Stimulated activated CD4-positive, alpha-beta T cell treated with anti-CD3 and anti-CD28 coated beads, Interleukin-2, amount 100 ng/mL, for 4 hours (primary cell): ENCODE data around the gene UCK2.
"Not testable (repeated sequence)": the region's sequence is repeated elsewhere in the genome, so short reads cannot be mapped to it uniquely, and the experiment has no call there.

Experiments used
- DNase-seq: peaks from one replicate; pipeline ENCODE4 v3.0.0-alpha.2; 2020; ENCODE audit warnings: low read depth

The UCK2 gene

GRCh38 chr1:165827268-165828102 lies at the start of gene UCK2:
UCK2 (plus strand) TSS chr1:165827614; CDS start chr1:165827834, 220 bp downstream.
- peak; percentile 46 for DNase-seq

GRCh38 chr1:165778197-165778596 lies 49.2 kb upstream of the UCK2 start:
- DNase-seq, result not testable (repeated sequence)

- not testable (repeated sequence) for DNase-seq
Observed at GRCh38 chr1:165783519-165783918, 43.9 kb upstream of the UCK2 start.

- DNase-seq, result no peak
Observed at GRCh38 chr1:165787741-165788140, 39.7 kb upstream of the UCK2 start.

- no peak for DNase-seq
Observed at GRCh38 chr1:165793951-165794350, 33.5 kb upstream of the UCK2 start.

GRCh38 chr1:165795894-165796293 lies 31.5 kb upstream of the UCK2 start:
- no peak for DNase-seq

- DNase-seq, result no peak
Observed at GRCh38 chr1:165799387-165799786, 28.0 kb upstream of the UCK2 start.

- DNase-seq, result not testable (repeated sequence)
Observed at GRCh38 chr1:165804513-165804912, 22.9 kb upstream of the UCK2 start.

- DNase-seq, result no peak
Observed at GRCh38 chr1:165807613-165808012, 19.8 kb upstream of the UCK2 start.

- DNase-seq, result no peak
Observed at GRCh38 chr1:165815725-165816124, 11.7 kb upstream of the UCK2 start.

- no peak for DNase-seq
Observed at GRCh38 chr1:165816157-165816556, 11.3 kb upstream of the UCK2 start.

- DNase-seq, result no peak
Observed at GRCh38 chr1:165816826-165817497, 10.5 kb upstream of the UCK2 start.

GRCh38 chr1:165823552-165824268 lies 3.7 kb upstream of the UCK2 start:
- no peak for DNase-seq

GRCh38 chr1:165824269-165824643 lies 3.2 kb upstream of the UCK2 start:
- DNase-seq, result no peak

- DNase-seq, result no peak
Observed at GRCh38 chr1:165826565-165827267, 698 bp upstream of the UCK2 start.

- peak; percentile 15 for DNase-seq
Observed at GRCh38 chr1:165828103-165828668, 772 bp downstream of the UCK2 start.

- DNase-seq, result no peak
Observed at GRCh38 chr1:165828669-165829329, 1.4 kb downstream of the UCK2 start.

- no peak for DNase-seq
Observed at GRCh38 chr1:165829888-165830287, 2.5 kb downstream of the UCK2 start.

GRCh38 chr1:165831146-165831545 lies 3.7 kb downstream of the UCK2 start:
- DNase-seq, result no peak

GRCh38 chr1:165832902-165833301 lies 5.5 kb downstream of the UCK2 start:
- no peak for DNase-seq

GRCh38 chr1:165833358-165833757 lies 5.9 kb downstream of the UCK2 start:
- DNase-seq, result no peak
